ENCODE measurements around the gene MMP24.

Gene MMP24

GRCh38 chr20:35226884-35227681, 593 bp downstream of the MMP24 start:
- peak; percentile 62 for DNase-seq (ENCODE audit: low spot score)
- TF ChIP-seq, protein P1, sequence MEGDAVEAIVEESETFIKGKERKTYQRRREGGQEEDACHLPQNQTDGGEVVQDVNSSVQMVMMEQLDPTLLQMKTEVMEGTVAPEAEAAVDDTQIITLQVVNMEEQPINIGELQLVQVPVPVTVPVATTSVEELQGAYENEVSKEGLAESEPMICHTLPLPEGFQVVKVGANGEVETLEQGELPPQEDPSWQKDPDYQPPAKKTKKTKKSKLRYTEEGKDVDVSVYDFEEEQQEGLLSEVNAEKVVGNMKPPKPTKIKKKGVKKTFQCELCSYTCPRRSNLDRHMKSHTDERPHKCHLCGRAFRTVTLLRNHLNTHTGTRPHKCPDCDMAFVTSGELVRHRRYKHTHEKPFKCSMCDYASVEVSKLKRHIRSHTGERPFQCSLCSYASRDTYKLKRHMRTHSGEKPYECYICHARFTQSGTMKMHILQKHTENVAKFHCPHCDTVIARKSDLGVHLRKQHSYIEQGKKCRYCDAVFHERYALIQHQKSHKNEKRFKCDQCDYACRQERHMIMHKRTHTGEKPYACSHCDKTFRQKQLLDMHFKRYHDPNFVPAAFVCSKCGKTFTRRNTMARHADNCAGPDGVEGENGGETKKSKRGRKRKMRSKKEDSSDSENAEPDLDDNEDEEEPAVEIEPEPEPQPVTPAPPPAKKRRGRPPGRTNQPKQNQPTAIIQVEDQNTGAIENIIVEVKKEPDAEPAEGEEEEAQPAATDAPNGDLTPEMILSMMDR (IDR thresholded peaks at IDR 0.05; ENCODE audit: extremely low read depth, missing control alignments), result no peak

GRCh38 chr20:35232575-35232974, 6.1 kb downstream of the MMP24 start:
- TF ChIP-seq, protein P1 (IDR thresholded peaks at IDR 0.05; ENCODE audit: extremely low read depth, missing control alignments), result no peak
- DNase-seq (ENCODE audit: low spot score), result no peak

DNA sequence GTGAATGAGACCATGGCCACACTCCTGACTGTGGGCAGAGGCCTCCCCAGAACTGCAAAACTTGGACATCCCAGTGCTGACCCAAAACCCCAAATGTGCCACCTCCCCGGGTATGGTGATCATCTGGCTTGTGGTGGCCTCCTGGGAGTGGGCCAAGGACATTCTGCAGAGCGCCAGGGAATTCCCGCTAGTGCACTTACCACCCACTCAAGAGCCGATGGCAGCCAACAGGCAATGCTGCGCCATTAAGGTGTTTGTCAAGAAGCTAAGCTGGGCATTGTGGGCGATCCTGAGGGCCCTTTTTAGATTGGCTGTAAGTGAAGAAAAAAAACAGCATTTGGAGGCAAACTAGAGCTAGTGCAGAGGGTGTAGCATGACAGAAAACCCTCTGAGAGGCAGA, 9.4 kb downstream of the MMP24 start:
- TF ChIP-seq, protein P1 (IDR thresholded peaks at IDR 0.05; ENCODE audit: extremely low read depth, missing control alignments), result no peak
- DNase-seq (ENCODE audit: low spot score), result no peak

GRCh38 chr20:35237486-35237885, 11.0 kb downstream of the MMP24 start:
- DNase-seq (ENCODE audit: low spot score), result no peak
- TF ChIP-seq, protein P1 (IDR thresholded peaks at IDR 0.05; ENCODE audit: extremely low read depth, missing control alignments), result no peak

GRCh38 chr20:35238170-35238569, 11.7 kb downstream of the MMP24 start:
- TF ChIP-seq, protein P1 (IDR thresholded peaks at IDR 0.05; ENCODE audit: extremely low read depth, missing control alignments), result no peak
- DNase-seq (ENCODE audit: low spot score), result no peak

DNA sequence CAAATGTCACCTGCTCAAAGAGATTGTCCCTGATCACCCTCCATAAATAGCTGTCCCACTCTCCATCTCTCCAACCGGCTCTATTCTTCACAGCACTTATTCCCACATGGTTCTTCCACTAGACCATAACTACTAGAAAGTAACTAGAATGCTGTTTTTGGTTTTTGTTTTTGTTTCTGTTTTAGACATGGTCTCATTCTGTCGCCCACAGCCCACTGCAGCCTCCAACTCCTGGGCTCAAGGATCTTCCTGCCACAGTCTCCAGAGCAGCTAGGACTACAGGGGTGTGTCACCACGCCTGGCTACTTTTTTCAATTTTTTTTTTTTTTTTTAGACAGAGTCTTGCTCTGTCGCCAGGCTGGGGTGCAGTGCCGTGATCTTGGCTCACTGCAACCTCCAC, 12.2 kb downstream of the MMP24 start:
- TF ChIP-seq, protein P1 (IDR thresholded peaks at IDR 0.05; ENCODE audit: extremely low read depth, missing control alignments), result no peak
- no peak for DNase-seq (ENCODE audit: low spot score)

GRCh38 chr20:35240083-35240810, 13.8 kb downstream of the MMP24 start:
- DNase-seq (ENCODE audit: low spot score), result no peak
- TF ChIP-seq, protein P1 (IDR thresholded peaks at IDR 0.05; ENCODE audit: extremely low read depth, missing control alignments), result no peak
